AML-193 (cell line): ENCODE data around the gene ARHGAP8.
"Not testable (repeated sequence)": the region's sequence is repeated elsewhere in the genome, so short reads cannot be mapped to it uniquely, and the experiment has no call there.

ENCODE experiments used
- DNase-seq, 2 experiments: peaks; one replicate each; lab custom pipeline; 2025; lab: John Stamatoyannopoulos, UW

Gene ARHGAP8

GRCh38 chr22:44828193-44828592, 75.8 kb downstream of the ARHGAP8 start:
- peak in 1 of 2 experiments; percentile 1 for DNase-seq

DNA sequence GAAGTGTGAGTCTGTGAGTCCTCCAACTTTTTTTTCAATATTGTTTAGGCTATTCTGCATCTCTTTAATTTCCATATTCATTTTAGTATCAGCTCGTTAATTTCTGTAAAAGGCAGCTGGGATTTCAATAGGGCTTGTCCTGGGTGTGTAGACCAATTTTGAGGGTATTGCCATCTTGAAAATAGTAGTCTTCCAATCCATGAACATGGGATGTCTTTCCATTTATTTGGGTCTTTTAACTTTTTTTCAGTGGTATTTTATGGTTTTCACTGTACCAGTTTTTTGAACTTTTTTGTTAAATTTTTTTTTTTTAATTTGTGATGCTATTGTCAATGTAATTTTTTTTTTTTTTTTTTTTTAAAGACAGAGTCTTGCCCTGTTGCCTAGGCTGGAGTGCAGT, 79.5 kb downstream of the ARHGAP8 start:
- DNase-seq: no peak

GRCh38 chr22:44834065-44834464, 81.7 kb downstream of the ARHGAP8 start:
- no peak for DNase-seq

DNA sequence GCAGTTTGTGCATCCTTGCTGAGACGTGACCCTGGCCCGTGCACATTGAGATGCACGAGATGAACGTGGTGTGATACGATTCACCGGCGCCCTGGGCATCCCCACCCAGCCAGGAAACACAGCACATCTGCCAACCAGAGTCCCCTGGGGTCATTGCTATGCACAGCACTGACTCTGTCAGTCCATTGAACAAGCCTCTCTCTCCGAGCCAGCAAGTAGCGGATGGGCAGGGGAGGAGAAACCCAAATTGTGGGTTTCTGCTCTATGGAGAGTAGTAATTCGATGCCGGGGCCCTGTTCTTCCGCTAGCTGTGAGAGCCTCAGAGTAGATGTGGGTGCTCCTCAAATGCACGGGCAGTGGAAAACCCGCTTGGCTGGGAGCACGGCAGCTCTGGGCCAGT, 85.1 kb downstream of the ARHGAP8 start:
- DNase-seq: no peak

DNA sequence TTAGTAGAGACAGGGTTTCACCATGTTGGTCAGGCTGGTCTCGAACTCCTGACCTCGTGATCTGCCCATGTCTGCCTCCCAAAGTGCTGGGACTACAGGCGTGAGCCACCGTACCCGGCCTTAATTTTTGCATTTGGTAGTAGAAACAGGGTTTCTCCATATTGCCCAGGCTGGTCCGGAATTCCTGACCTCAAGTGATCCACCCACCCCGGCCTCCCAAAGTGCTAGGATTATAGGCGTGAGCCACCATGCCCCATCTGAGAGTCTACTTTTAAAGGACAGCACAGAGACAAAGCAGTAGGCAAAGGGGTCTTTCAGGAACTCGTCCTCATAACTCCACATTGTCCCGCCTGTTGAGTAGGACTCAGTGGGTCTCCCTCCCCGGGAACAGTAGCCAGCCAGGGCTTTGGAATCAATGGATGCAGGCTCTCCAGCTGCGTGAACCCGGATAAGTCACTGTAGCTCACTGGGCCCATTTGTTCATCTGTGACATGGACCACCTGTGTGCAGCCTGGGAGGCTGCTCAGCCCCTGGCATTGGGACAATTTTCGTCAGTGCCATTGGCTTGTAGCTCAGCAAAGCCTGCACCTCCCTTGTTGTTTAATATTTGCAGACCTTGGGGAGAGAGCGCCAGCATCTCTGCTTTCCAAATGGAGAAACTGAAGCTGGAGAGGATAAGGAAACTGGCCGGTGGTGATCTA, 86.1 kb downstream of the ARHGAP8 start:
- no peak for DNase-seq

DNA sequence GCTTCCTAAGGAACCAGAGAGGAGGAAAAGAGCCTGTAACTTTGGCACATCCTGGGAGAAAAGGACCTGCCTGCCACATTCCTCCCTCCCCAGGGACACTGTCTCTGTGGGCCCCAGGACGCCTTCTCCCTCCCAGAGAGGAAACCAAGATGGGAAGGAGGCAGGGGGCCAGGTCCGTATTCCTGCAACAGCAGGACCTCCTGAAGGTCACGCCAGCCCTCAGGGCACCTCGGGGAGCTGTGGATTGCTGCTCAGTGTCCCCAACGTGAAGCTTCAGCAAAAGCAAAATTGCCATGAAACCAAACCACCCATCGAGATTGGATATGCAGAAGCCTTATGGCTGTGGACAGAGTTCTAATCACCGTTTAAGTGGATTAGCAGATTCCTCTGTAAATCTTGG, 86.7 kb downstream of the ARHGAP8 start:
- no peak for DNase-seq

- DNase-seq: no peak
Observed at GRCh38 chr22:44839721-44840120, 87.3 kb downstream of the ARHGAP8 start.

DNA sequence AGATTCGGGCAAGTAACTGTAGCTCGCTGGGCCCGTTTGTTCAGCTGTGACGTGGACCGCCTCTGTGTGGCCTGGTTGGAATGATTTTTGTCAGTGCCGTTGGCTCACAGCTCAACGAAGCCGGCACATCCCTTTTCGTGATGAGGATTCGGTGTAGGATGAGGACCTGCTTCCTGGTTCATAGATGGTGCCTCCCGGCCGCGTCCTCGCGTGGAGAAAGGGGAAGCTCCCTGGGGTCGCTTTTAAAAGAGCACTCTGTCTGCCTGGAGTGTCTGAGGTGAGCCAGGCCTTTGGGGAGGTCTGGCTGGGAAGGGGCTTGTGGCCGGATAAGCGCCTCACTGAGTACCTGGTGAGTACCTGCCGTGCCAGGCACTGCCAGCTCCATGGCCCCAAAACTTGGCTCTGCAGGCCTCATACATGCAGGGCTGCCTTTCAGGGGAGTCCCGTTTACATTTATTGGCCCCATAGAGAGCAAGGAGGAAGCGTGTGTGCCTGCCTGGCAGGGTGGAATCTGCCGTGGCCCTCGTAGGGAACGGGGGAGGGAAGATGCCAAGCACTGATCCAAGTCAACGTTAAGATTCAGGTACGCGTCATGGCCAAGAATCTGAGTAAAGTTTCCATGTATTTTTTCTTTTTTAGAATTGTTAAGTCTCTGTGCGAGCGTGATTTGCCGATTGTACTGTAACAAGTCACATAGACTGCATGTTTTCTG, 88.4 kb downstream of the ARHGAP8 start:
- DNase-seq: no peak

DNA sequence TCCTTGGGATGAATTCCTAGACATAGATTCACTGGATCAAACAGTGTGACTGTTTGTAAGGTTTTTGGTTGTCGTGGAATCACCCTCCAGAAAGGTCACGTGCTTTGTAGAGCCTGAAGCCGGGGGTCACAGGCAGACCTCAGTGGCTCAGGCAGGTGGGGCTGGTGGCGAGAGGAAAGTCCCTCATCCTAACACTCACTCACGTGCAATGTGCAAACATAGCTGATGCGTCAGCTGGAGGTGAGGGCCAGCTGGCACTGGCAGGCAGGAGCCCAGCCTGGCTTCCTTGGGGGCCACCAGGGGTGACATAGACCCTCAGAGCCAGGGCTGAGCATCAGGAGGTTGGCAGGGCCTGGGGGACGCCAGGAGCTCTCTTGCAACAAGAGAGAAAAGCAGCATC, 90.0 kb downstream of the ARHGAP8 start:
- DNase-seq: no peak

DNA sequence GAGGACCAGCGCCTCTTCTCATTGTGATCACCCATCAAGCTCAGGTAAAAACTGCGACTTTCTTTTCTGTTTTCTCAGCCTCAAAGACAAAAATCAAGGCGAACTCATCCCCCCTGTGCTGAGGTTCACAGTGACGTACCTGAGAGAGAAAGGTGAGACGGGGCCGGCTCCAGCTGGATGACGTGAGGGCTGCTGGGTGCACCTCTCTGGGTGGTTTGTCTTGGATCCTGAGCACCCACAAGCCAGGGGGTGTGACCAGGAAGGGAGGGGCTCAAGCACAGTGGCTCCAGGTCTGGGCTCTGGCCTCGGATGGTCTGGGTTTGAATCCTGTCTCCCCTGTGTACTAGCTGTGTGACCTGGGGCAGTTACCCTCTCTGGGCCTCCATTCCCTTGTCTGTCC, 92.8 kb downstream of the ARHGAP8 start:
- no peak for DNase-seq

- DNase-seq: no peak
Observed at GRCh38 chr22:44845796-44846720, 93.7 kb downstream of the ARHGAP8 start.

- no peak for DNase-seq
Observed at GRCh38 chr22:44846726-44847275, 94.4 kb downstream of the ARHGAP8 start.

DNA sequence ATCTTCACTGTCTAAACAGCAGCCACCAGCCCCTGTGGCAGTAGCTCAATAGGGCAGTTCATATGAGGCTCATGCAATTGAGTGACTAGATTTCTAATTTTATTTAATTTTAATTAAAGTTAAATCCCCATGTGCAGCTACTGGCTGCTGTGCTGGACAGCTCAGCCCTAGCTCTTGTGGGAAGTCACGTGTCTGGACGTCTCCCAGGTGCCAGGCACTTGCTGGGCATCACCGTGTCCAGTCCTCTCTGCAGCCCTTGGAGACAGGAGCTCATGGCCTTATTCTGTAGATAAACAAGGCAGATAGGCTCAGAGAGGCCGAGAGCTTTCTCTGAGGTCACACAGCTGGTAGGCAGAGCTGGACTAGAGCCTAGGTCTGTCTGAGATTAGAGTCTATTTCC, 95.0 kb downstream of the ARHGAP8 start:
- no peak for DNase-seq

DNA sequence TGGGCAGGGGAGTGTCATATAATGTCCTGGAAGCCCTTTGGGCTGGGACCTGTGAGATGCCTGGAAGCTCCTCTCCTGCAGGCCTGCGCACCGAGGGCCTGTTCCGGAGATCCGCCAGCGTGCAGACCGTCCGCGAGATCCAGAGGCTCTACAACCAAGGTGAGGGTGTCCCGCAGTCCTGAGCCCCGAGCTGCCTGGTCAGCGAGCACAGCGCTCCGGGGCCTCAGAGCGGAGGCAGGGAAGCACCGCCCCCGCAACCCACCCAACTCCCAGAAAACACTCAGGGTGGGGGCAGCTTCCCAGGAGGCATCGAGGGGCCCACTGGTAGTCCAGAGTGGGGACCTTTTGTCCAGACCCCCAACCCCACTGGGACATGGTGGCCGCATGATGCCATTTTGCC, 95.5 kb downstream of the ARHGAP8 start:
- DNase-seq: no peak

DNA sequence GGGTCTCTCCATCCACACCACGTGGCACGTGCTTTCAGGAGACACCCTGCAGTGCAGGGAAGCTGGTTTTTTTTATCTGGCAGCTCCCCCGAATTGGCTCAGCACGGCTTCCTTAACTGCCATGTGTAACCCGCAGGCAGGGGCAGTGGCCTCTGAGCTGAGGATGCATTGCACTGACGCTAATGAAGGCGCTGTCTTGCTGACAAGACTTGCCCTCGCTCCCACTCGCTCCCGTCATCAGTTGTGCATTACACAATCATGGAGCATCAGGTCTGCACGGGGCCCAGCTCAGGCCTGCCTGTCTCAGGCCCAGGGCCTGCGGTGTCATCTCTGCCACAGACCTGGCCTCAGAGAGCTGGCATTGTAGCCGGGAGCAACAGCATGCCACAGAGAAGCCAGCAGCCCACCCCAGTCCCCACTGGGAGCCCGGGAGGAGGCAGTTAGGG, 95.9 kb downstream of the ARHGAP8 start:
- DNase-seq: no peak

GRCh38 chr22:44848791-44849420, 96.5 kb downstream of the ARHGAP8 start:
- DNase-seq: no peak

GRCh38 chr22:44850946-44851345, 98.6 kb downstream of the ARHGAP8 start:
- no peak for DNase-seq

DNA sequence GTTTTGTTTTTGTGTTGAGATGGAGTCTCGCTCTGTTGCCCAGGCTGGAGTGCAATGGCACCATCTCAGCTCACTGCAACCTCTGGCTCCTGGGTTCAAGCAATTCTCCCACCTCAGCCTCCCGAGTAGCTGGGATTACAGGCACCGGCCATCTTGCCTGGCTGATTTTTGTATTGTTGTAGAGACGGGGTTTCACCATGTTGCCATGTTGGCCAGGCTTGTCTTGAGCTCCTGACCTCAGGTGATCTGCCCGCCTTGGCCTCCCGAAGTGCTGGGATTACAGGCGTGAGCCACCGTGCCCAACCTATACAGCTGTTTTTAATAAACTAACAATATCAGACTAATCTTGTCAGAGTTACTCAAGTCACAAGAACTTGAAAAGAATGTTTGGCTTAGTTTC, 102.3 kb downstream of the ARHGAP8 start:
- not testable (repeated sequence) for DNase-seq

DNA sequence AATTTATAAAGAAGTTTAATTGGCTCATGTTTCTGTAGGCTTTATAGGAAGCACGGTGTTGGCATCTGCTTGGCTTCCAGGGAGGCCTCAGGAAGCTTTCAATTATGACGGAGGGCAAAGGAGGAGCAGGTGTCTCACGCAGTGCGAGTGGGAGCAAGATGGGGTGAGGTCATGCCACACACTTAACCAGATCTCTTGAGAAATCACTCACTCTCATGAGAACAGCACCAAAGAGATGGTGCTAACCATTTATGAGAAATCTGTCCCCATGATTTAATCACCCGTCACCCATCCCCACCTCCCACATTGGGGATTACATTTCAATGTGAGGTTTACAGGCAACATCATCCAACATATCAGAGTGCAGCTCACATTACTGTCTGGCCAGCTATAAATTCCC, 103.5 kb downstream of the ARHGAP8 start:
- DNase-seq: no peak

DNA sequence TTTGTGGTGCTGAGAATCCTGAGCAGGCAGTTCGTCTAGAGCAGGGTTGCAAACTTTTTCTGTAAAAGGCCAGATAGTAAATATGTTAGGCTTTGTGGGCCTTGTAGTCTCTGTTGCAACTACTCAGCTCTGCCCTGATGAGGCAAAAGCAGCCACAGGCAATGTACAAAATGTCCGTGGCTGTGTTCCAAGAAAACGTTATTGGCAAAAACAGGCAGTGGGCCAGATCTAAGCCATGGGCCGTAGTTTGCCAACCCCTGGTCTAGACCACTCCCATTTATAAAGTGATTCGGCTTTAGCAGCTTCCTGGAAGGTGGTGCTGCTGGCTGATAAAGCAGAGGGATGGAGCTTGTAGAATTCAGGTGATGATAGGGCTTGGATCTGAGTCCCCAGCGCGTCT, 106.4 kb downstream of the ARHGAP8 start:
- not testable (repeated sequence) for DNase-seq

DNA sequence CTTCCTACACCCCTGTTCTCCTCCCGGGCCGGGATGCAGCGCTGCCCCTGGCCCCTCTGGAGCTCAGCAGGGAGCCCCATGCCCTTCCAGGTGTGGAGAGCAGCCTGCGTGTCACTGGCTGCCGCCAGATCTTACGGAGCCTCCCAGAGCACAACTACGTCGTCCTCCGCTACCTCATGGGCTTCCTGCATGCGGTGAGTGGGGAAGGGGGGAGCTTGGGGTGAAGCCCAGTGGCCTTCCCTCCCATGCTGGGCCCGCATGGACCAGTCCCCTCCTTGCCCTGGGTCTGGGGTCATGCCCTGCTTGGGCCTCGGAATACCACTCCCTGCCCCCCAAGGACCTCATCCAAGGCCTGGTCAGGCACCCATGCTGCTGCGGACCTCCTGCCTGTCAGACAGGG, 107.3 kb downstream of the ARHGAP8 start:
- DNase-seq: no peak

DNA sequence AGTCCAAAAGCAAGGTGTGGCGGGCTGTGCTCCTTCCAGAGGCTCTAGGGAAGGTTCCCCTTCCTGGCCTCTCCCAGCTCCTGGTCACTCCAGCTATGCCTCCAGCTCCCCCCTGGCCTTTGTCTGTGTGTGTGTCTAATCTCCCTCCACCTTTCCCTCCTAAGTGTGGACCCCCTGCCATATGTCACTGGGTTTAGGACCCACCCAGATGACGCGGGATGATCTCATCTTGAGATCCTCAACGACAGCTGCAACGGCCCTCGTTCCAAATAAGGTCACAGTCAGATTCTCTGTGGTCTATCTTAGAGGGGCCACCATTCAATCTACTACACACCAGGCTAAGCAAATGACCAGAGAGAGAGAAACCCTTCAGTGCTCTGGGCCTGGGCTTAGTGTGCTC, 107.9 kb downstream of the ARHGAP8 start:
- no peak for DNase-seq
